HG02610 (cell line): ENCODE measurements around the gene UBA6.
A peak's percentile ranks its signal among the peaks of the same experiment; 100 is the strongest.
"Not testable (repeated sequence)": the region's sequence is repeated elsewhere in the genome, so short reads cannot be mapped to it uniquely, and the experiment has no call there.

ENCODE experiments used
- ATAC-seq: cut with Tn5 transposase; IDR thresholded peaks from one replicate; pipeline ENCODE4 v1.9.1; 2021; ENCODE audit warnings: mild to moderate bottlenecking, moderate library complexity; ENCODE audit not compliant: unreplicated experiment

Gene UBA6

GRCh38 chr4:67674098-67674497 is 26.9 kb downstream of the UBA6 start:
- ATAC-seq, result no peak

DNA sequence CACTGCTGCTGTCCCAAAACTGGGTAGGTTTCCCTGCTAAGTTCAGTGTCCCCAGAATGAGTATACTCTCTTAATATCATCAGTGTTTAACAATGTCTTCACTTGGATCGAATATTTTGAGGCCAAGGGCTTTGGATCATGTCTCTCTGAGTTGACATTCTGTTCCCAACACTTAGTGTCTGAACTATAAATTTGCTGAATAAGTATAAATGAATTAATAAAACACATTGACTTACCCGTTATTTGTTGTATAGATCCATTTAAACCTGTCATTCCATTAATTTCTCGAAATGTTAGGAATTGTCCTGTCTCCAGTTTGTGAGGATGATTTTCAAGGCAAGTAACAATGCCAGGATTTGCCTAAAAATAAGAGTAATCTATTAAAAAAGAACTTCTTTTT is 32.6 kb downstream of the UBA6 start:
- ATAC-seq, result no peak

DNA sequence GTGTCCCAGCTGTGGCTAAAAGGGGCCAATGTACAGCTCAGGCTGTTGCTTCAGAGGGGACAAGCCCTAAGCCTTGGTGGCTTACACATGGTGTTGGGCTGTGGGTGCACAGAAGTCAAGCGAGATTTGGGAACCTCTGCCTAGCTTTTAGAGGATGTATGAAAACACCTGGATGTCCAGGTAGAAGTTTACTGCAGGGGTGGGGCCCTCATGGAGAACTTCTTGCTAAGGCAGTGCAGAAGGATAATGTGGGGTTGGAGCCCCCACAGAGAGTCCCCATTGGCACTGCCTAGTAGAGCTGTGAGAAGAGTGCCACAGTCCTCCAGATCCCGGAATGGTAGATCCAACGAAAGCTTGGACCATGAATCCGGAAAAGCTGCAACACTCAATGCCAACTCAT is 40.5 kb downstream of the UBA6 start:
- ATAC-seq, result no peak

DNA sequence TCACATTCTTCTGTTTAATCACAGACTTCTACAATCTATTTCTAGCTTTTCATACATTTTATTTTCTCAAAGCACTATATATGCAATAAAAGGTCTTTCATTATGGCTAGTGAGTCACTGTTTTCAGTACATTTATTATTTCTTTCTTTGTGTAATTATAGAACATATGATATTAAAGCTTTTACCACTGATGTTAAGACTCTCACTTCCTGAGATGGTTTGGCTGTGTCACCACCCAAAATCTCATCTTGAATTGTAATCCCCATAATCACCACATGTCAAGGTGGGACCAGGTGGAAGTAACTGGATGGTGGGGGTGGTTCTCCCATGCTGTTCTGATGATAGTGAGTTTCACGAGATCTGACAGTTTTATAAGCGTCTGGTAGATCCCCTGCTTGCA is 41.9 kb downstream of the UBA6 start:
- no peak for ATAC-seq

- ATAC-seq, result no peak
Measured at GRCh38 chr4:67658302-67658701, 42.7 kb downstream of the UBA6 start.

- ATAC-seq, result no peak
Measured at GRCh38 chr4:67651536-67651935, 49.4 kb downstream of the UBA6 start.

- no peak for ATAC-seq
Measured at GRCh38 chr4:67638136-67638535, 62.8 kb downstream of the UBA6 start.

DNA sequence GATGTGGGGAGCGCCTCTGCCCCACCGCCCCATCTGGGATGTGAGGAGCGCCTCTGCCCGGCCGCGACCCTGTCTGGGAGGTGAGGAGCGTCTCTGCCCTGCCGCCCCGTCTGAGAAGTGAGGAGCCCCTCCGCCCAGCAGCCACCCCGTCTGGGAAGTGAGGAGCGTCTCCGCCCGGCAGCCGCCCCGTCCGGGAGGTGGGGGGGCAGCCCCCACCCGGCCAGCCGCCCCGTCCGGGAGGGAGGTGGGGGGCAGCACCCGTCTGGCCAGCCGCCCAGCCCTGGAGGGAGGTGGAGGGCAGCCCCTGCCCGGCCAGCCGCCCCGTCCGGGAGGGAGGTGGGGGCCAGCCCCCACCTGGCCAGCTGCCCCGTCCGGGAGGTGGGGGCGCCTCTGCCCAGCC is 64.0 kb downstream of the UBA6 start:
- not testable (repeated sequence) for ATAC-seq

GRCh38 chr4:67635331-67635730 is 65.6 kb downstream of the UBA6 start:
- ATAC-seq, result no peak

DNA sequence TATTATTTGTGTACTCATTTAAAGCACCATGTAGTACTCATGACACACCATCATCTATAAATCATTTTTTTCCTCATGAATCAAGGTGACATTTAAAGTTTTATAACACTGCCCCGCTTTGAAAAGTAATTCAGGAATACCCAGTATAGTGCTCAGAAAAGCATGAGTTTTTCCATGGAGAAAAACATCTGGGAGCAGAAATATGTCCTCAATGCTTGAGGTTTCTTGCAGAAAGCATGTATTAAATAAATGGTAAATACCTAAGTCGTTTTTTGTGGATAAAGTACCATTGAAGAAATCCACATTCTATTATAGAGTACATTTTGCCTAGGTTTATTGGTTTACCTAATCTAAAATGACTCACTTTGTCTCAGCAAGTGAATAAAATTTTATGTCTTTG is 66.2 kb downstream of the UBA6 start:
- ATAC-seq, result no peak

GRCh38 chr4:67632492-67632891 is 68.5 kb downstream of the UBA6 start:
- ATAC-seq, result peak; percentile 56

DNA sequence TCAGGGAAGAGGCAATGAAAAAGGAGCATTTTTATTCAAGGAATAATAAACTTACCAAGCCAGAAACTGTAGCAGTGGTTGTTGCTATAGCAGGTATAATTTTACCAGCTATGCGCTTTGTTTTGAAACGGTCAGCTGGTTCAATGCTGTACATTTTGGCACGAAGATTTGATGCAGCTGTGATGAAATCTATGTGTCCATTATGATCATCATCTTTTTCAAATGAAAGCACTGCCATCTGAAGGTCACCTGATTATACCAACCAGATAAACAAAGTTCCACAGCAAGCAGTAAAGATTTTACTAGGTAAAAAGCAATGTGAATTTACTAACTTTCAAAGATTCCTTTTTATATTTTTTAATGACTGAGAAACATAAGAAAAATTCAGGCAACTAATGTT is 76.0 kb downstream of the UBA6 start:
- no peak for ATAC-seq

- no peak for ATAC-seq
Measured at GRCh38 chr4:67616478-67616877, 84.5 kb downstream of the UBA6 start.

DNA sequence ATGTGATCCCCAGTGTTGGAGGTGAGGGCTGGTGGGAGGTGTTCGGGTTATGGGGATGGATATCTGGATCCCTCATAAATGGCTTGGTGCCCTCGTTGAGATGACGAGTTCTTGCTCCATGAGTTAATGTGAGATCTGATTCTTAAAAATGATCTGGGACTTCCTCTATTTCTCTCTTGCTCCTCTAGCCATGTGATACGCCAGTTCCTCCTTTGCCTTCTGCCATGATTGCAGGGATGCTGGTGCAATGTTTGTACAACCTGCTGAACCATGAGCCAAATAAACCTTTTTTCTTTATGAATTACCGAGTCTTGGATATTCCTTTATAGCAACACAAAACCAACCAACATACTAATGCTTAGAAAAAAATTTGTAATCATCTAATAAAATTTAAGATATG is 85.8 kb downstream of the UBA6 start:
- no peak for ATAC-seq

DNA sequence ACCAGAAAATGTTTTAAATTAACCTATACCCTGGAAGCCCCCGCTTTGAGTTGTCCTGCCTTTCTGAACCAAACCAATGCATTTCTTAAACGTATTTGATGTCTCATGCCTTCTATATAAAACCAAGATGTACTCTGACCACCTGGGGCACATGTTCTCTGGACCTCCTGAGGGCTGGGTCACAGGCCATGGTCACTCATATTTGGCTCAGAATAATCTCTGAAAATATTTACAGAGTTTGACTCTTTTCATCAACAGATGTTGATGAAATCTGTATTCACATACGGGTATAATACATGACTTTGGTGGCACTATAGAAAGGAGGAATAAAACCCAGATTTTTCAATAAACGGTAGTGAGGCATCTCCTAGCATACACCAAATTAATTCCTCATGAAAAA is 86.8 kb downstream of the UBA6 start:
- ATAC-seq, result no peak

- no peak for ATAC-seq
Measured at GRCh38 chr4:67608027-67608426, 92.9 kb downstream of the UBA6 start.

DNA sequence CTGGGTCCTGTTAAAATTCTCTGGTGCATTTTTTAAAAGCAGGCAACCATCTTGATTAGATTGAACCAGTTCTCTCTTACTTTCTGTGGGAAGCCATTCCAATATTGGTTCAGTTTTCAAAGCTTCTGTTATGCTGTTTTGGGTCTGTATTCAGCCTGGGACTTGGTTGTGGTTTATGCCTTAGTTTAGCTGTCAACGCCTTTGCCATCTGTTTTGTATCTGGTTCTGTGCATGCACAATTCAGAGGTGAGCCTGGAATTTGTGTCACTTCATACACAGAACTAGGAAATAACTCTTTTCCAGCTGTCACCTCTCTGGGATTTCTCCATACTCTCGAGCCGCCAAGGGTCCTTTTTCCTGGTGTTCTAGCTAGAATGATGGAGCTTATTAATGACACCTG is 96.2 kb downstream of the UBA6 start:
- no peak for ATAC-seq

DNA sequence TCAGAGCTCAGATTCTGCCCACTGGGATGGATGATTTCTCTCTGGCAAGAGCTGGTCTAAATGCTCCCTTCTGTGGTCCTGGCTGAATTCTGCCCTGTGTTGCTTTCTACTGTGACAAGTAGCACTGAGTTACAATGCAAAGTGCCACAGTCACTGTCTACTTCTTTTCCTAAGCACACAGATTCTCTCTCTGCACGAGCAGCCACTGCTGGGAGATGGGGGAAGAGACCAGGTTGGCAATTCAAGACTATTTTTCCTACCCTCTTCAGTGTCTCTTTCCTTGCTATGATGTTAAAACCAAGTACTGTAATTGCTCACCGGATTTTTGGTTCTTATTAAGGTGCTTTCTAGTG is 97.0 kb downstream of the UBA6 start:
- no peak for ATAC-seq

DNA sequence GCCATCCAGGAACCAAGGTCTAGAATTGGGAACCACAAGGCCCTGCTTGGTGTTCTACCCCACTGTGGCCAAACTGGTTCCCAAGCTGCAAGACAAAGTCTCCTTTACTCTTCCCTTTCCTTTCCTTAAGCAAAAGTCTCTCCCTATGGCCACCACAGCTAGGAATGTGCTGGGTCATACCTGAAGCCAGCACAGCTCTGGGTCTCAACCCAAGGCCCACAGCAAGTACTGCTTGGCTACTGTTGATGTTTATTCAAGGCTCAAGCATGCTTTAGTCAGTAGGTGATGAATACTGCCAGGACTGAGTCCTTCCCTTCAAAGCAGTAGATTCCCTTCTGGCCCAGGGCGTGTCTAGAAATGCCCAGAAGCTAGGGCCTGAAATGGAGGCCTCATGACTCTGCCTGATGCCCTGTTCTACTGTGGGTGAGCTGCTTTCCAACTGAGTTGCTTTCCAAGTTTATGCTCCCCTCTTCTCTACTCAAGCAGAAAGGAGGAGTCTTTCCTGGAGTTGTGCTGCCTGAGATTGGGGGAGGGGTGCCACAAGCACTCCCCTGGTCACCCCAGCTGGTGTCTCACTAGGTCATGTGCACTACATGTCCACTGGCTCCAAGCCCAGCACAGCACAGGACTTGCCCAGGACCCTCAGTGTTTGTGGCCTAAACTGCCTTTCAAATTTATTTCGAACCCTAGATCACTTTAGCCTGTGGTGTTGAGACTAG is 97.5 kb downstream of the UBA6 start:
- no peak for ATAC-seq

- ATAC-seq, result no peak
Measured at GRCh38 chr4:67593741-67594175, 107.2 kb downstream of the UBA6 start.

DNA sequence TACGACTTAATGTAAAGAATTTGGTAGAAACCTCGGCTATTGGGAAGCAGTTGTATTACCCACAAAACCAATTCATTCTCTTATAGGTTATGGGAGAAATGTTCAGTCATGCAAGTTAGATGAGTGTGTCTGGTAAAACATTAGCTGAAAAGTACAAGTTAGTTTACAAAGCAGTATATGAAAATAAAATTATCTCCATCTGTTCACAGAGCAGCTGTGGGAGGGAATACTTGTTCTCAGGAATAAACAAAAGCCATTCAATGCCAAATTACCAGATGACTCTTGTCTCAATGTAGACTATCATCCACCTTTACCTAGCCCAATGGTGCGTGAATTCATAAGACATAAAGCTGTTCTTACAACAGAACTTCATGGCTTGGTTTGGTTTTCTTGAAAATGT is 113.8 kb downstream of the UBA6 start:
- ATAC-seq, result no peak

GRCh38 chr4:67584496-67584895 is 116.5 kb downstream of the UBA6 start:
- no peak for ATAC-seq

DNA sequence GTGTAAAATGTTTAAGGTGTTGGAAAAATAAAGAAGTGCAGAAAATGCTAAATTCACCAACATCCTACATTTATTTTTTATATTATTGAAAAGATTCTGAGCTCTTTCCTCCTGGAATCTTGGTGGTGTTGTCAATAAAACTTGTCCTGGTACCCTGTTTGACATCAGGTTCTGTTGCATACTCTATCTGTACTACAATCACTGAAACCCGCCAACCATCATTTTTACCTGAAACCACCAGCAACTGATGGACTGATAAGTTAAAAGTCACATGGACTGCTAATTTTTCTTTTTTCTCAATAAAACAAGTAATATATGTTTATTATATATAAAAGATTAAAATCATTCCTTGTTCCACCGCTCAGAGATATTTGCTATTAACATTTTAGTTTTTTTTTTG is 119.0 kb downstream of the UBA6 start:
- ATAC-seq, result no peak
